H9 (cell line): ENCODE measurements around the gene METAP2. TPM values are rescaled to one million over a fixed set of nuclear protein-coding genes. Genes with fewer than 3 reads are reported as not detected.

ENCODE experiments used
- DNase-seq: peaks from one replicate; pipeline ENCODE4 v3.0.0-alpha.2; 2017
- H2AFZ ChIP-seq: one replicate; pipeline ENCODE4 v1.6.1; 2013; ENCODE audit warnings: mild to moderate bottlenecking, low read length, control low read depth, moderate library complexity
- H2AK5ac ChIP-seq: 2 replicates; pipeline ENCODE4 v1.6.1; 2013; ENCODE audit warnings: low read length, control low read depth, mixed read lengths; ENCODE audit not compliant: insufficient read length
- H2BK120ac ChIP-seq: one replicate; pipeline ENCODE4 v1.6.1; 2013; ENCODE audit warnings: low read depth, mild to moderate bottlenecking, low read length, control low read depth, inconsistent platforms; ENCODE audit not compliant: poor library complexity, severe bottlenecking
- H2BK12ac ChIP-seq: 2 replicates; pipeline ENCODE4 v1.6.1; 2013; ENCODE audit warnings: low read length, control low read depth, mixed read lengths, low read depth; ENCODE audit not compliant: insufficient read length
- H2BK15ac ChIP-seq: 2 replicates; pipeline ENCODE4 v1.6.1; 2013; ENCODE audit warnings: low read depth, low read length, control low read depth
- H2BK20ac ChIP-seq: one replicate; pipeline ENCODE4 v1.6.1; 2013; ENCODE audit warnings: low read depth, mild to moderate bottlenecking, low read length, control low read depth, inconsistent platforms; ENCODE audit not compliant: poor library complexity, severe bottlenecking
- H2BK5ac ChIP-seq: 2 replicates; pipeline ENCODE4 v1.6.1; 2013; ENCODE audit warnings: low read length, control low read depth, mixed read lengths; ENCODE audit not compliant: insufficient read length
- H3K14ac ChIP-seq: 2 replicates; pipeline ENCODE4 v1.6.1; 2013; ENCODE audit warnings: low read length, control low read depth; ENCODE audit not compliant: insufficient read depth
- H3K18ac ChIP-seq: 2 replicates; pipeline ENCODE4 v1.6.1; 2013; ENCODE audit warnings: low read depth, mild to moderate bottlenecking, mixed read lengths, low read length, control low read depth; ENCODE audit not compliant: insufficient read length
- H3K23ac ChIP-seq: 2 replicates; pipeline ENCODE4 v1.6.1; 2013; ENCODE audit warnings: low read length, control low read depth, mixed read lengths, low read depth; ENCODE audit not compliant: insufficient read length
- H3K23me2 ChIP-seq: 2 replicates; pipeline ENCODE4 v1.6.1; 2013; ENCODE audit warnings: low read depth, mild to moderate bottlenecking, mixed read lengths, low read length, control low read depth; ENCODE audit not compliant: insufficient read length, poor library complexity, severe bottlenecking
- H3K27ac ChIP-seq: 2 replicates; pipeline ENCODE4 v1.5.1; 2013; ENCODE audit warnings: low read length, control low read depth, mixed read lengths, low read depth; ENCODE audit not compliant: insufficient read length
- H3K27me3 ChIP-seq: 2 replicates; pipeline ENCODE4 v1.6.1; 2013; ENCODE audit warnings: low read length, control low read depth, inconsistent platforms; ENCODE audit not compliant: insufficient read depth
- H3K4ac ChIP-seq: 2 replicates; pipeline ENCODE4 v1.6.1; 2013; ENCODE audit warnings: low read depth, mild to moderate bottlenecking, control low read depth, inconsistent platforms, low read length, moderate library complexity
- H3K4me1 ChIP-seq: 2 replicates; pipeline ENCODE4 v1.6.1; 2013; ENCODE audit warnings: low read length, control low read depth, inconsistent platforms; ENCODE audit not compliant: insufficient read depth
- H3K4me2 ChIP-seq: 2 replicates; pipeline ENCODE4 v1.6.1; 2013; ENCODE audit warnings: low read length, control low read depth, mixed read lengths; ENCODE audit not compliant: insufficient read length, insufficient read depth
- H3K56ac ChIP-seq: 2 replicates; pipeline ENCODE4 v1.6.1; 2013; ENCODE audit warnings: low read depth, mild to moderate bottlenecking, mixed read lengths, low read length, control low read depth; ENCODE audit not compliant: insufficient read length
- H3K79me1 ChIP-seq: 2 replicates; pipeline ENCODE4 v1.6.1; 2013; ENCODE audit warnings: low read depth, mild to moderate bottlenecking, moderate library complexity, low read length, control low read depth, inconsistent platforms; ENCODE audit not compliant: insufficient read depth, poor library complexity, severe bottlenecking
- H3K79me2 ChIP-seq: 2 replicates; pipeline ENCODE4 v1.6.1; 2013; ENCODE audit warnings: low read length, control low read depth, inconsistent platforms; ENCODE audit not compliant: insufficient read depth
- H3K9ac ChIP-seq: 2 replicates; pipeline ENCODE4 v1.6.1; 2013; ENCODE audit warnings: low read length, control low read depth, mixed read lengths; ENCODE audit not compliant: insufficient read length; ENCODE audit errors: extremely low read depth
- H3K9me3 ChIP-seq: one replicate; pipeline ENCODE4 v1.6.1; 2013; ENCODE audit warnings: low read depth, low read length, inconsistent platforms; ENCODE audit not compliant: control insufficient read depth
- H3T11ph ChIP-seq: one replicate; pipeline ENCODE4 v1.6.1; 2013; ENCODE audit warnings: mild to moderate bottlenecking, low read length, control low read depth, inconsistent platforms
- H4K20me1 ChIP-seq: one replicate; pipeline ENCODE4 v1.6.1; 2013; ENCODE audit not compliant: control insufficient read depth, insufficient read length, insufficient read depth
- H4K5ac ChIP-seq: 2 replicates; pipeline ENCODE4 v1.6.1; 2013; ENCODE audit warnings: low read depth, mild to moderate bottlenecking, mixed read lengths, low read length, control low read depth; ENCODE audit not compliant: insufficient read length
- H4K8ac ChIP-seq: replicated peaks from 2 replicates; pipeline ENCODE4 v1.6.1; 2013; ENCODE audit warnings: low read length, control low read depth, mixed read lengths, low read depth; ENCODE audit not compliant: insufficient read length
- H4K91ac ChIP-seq: 2 replicates; pipeline ENCODE4 v1.6.1; 2013; ENCODE audit warnings: low read depth, mild to moderate bottlenecking, moderate library complexity, mixed read lengths, low read length, control low read depth; ENCODE audit not compliant: insufficient read length
- H3K27ac Mint-ChIP-seq, 3 experiments: 2 replicates in 2 of 3; 3 replicates in 1 of 3; pipeline ENCODE4 v1.8.0; 2020 to 2021; ENCODE audit warnings: mixed read lengths in 3 of 3, mild to moderate bottlenecking in 1 of 3, moderate library complexity in 1 of 3
- H3K27me3 Mint-ChIP-seq: 2 replicates; pipeline ENCODE4 v1.8.0; 2021; ENCODE audit warnings: low read depth, mild to moderate bottlenecking, moderate library complexity, mixed read lengths
- H3K36me3 Mint-ChIP-seq, 3 experiments: 2 replicates in 2 of 3; 3 replicates in 1 of 3; pipeline ENCODE4 v1.8.0; 2020 to 2021; ENCODE audit warnings: low read depth in 3 of 3, mixed read lengths in 3 of 3; ENCODE audit not compliant: insufficient read depth in 1 of 3
- H3K4me1 Mint-ChIP-seq, 2 experiments: 2 replicates each; pipeline ENCODE4 v1.8.0; 2020; ENCODE audit warnings: mixed read lengths in 2 of 2
- H3K4me3 Mint-ChIP-seq, 2 experiments: 2 replicates in 1 of 2; 3 replicates in 1 of 2; pipeline ENCODE4 v1.8.0; 2020 to 2021; ENCODE audit warnings: mild to moderate bottlenecking in 2 of 2, mixed read lengths in 2 of 2, moderate library complexity in 1 of 2
- H3K9me3 Mint-ChIP-seq, 2 experiments: 2 replicates in 1 of 2; 3 replicates in 1 of 2; pipeline ENCODE4 v1.8.0; 2020; ENCODE audit warnings: mild to moderate bottlenecking in 2 of 2, mixed read lengths in 2 of 2, moderate library complexity in 1 of 2
- CTCF ChIP-seq: fragments of 200-600 bp; sonication (generic); conservative IDR thresholded peaks from 3 replicates; pipeline ENCODE4 v1.8.0; 2021; ENCODE audit warnings: antibody characterized with exemption, mild to moderate bottlenecking
- WGBS: extraction: QIAGEN DNeasy Blood & Tissue Kit; methylation state at CpG from one replicate; pipeline ENCODE4 v1.1.7; 2013; ENCODE audit warnings: missing lambda C conversion rate, low lambda C conversion rate, mixed read lengths; ENCODE audit not compliant: insufficient read length; ENCODE audit errors: extremely low coverage; 5-methylcytosine and 5-hydroxymethylcytosine counted together
- total RNA-seq: library from RNA; stranded (reverse); gene quantifications from 2 replicates; pipeline ENCODE4 v1.2.1, GENCODE V29; 2021

Gene METAP2
- total RNA-seq, 1 experiment from 2014 or later, result 140 TPM

GRCh38 chr12:95551305-95551704, 77.4 kb downstream of the METAP2 start, which contains the start of gene USP44:
USP44 (minus strand) TSS chr12:95551476; CDS start chr12:95534256, 17,220 bp downstream.
- Histone ChIP-seq H2BK15ac (no peak within 1 kb of the TSS), H3K18ac (no peak within 1 kb of the TSS), H3K9ac (peak within 1 kb of the TSS; percentile 89), H3K23ac (no peak within 1 kb of the TSS), H3K79me1 (no peaks in the 10 kb centered on the region), H4K8ac (no peak within 1 kb of the TSS), H4K5ac (no peak within 1 kb of the TSS), H2AK5ac (no peak within 1 kb of the TSS), H3K4me2 (peak within 1 kb of the TSS; percentile 89), H3T11ph (peak within 1 kb of the TSS; percentile 89), H4K91ac (no peak within 1 kb of the TSS), H3K27me3 (no peaks in the 10 kb centered on the region), H3K56ac (no peak within 1 kb of the TSS), H2AFZ (no peak within 1 kb of the TSS), H2BK20ac (no peak within 1 kb of the TSS), H3K79me2 (peaks cover 10% of the 10 kb centered on the region; the same call in 1 of the 2 replicates), H3K14ac (no peak within 1 kb of the TSS), H3K27ac (peak within 1 kb of the TSS; percentile 76), H4K20me1 (no peaks in the 10 kb centered on the region), H2BK12ac (no peak within 1 kb of the TSS), H3K23me2 (peaks cover 3% of the 10 kb centered on the region), H2BK5ac (no peak within 1 kb of the TSS), H2BK120ac (no peak within 1 kb of the TSS), H3K9me3 (no peaks in the 10 kb centered on the region), H3K4ac (no peak within 1 kb of the TSS), H3K4me1 (no peaks in the 10 kb centered on the region; the same call in 1 of the 2 replicates)
- Mint-ChIP-seq H3K36me3 (peaks cover 12 to 26% (median 17%) of the 10 kb centered on the region in 3 experiments; a peak in 6 of 7 replicates), H3K27ac (peak within 1 kb of the TSS; percentile 95 to 100 (median 99)), H3K27me3 (peaks cover 1% of the 10 kb centered on the region; the same call in 1 of the 2 replicates), H3K9me3 (peaks cover 0 to 5% of the 10 kb centered on the region in 2 experiments; a peak in 2 of 5 replicates), H3K4me3 (peak within 1 kb of the TSS; percentile 83 to 96), H3K4me1 (peaks cover 45 to 55% of the 10 kb centered on the region in 2 experiments)
- no peak for TF ChIP-seq CTCF
- WGBS, result no CpG with 5 or more reads among the region's 9 CpGs
- peak; percentile 92 for DNase-seq
